H9 (cell line): ENCODE results near the gene INO80. TPM values are rescaled to one million over a fixed set of nuclear protein-coding genes. Genes with fewer than 3 reads are reported as not detected.

Source experiments
- DNase-seq: peaks from one replicate; pipeline ENCODE4 v3.0.0-alpha.2; 2017
- H2AFZ ChIP-seq: one replicate; pipeline ENCODE4 v1.6.1; 2013; ENCODE audit warnings: mild to moderate bottlenecking, low read length, control low read depth, moderate library complexity
- H2AK5ac ChIP-seq: 2 replicates; pipeline ENCODE4 v1.6.1; 2013; ENCODE audit warnings: low read length, control low read depth, mixed read lengths; ENCODE audit not compliant: insufficient read length
- H2BK120ac ChIP-seq: one replicate; pipeline ENCODE4 v1.6.1; 2013; ENCODE audit warnings: low read depth, mild to moderate bottlenecking, low read length, control low read depth, inconsistent platforms; ENCODE audit not compliant: poor library complexity, severe bottlenecking
- H2BK12ac ChIP-seq: 2 replicates; pipeline ENCODE4 v1.6.1; 2013; ENCODE audit warnings: low read length, control low read depth, mixed read lengths, low read depth; ENCODE audit not compliant: insufficient read length
- H2BK15ac ChIP-seq: 2 replicates; pipeline ENCODE4 v1.6.1; 2013; ENCODE audit warnings: low read depth, low read length, control low read depth
- H2BK20ac ChIP-seq: one replicate; pipeline ENCODE4 v1.6.1; 2013; ENCODE audit warnings: low read depth, mild to moderate bottlenecking, low read length, control low read depth, inconsistent platforms; ENCODE audit not compliant: poor library complexity, severe bottlenecking
- H2BK5ac ChIP-seq: 2 replicates; pipeline ENCODE4 v1.6.1; 2013; ENCODE audit warnings: low read length, control low read depth, mixed read lengths; ENCODE audit not compliant: insufficient read length
- H3K14ac ChIP-seq: 2 replicates; pipeline ENCODE4 v1.6.1; 2013; ENCODE audit warnings: low read length, control low read depth; ENCODE audit not compliant: insufficient read depth
- H3K18ac ChIP-seq: 2 replicates; pipeline ENCODE4 v1.6.1; 2013; ENCODE audit warnings: low read depth, mild to moderate bottlenecking, mixed read lengths, low read length, control low read depth; ENCODE audit not compliant: insufficient read length
- H3K23ac ChIP-seq: 2 replicates; pipeline ENCODE4 v1.6.1; 2013; ENCODE audit warnings: low read length, control low read depth, mixed read lengths, low read depth; ENCODE audit not compliant: insufficient read length
- H3K23me2 ChIP-seq: 2 replicates; pipeline ENCODE4 v1.6.1; 2013; ENCODE audit warnings: low read depth, mild to moderate bottlenecking, mixed read lengths, low read length, control low read depth; ENCODE audit not compliant: insufficient read length, poor library complexity, severe bottlenecking
- H3K27ac ChIP-seq: 2 replicates; pipeline ENCODE4 v1.5.1; 2013; ENCODE audit warnings: low read length, control low read depth, mixed read lengths, low read depth; ENCODE audit not compliant: insufficient read length
- H3K27me3 ChIP-seq: 2 replicates; pipeline ENCODE4 v1.6.1; 2013; ENCODE audit warnings: low read length, control low read depth, inconsistent platforms; ENCODE audit not compliant: insufficient read depth
- H3K4ac ChIP-seq: 2 replicates; pipeline ENCODE4 v1.6.1; 2013; ENCODE audit warnings: low read depth, mild to moderate bottlenecking, control low read depth, inconsistent platforms, low read length, moderate library complexity
- H3K4me1 ChIP-seq: 2 replicates; pipeline ENCODE4 v1.6.1; 2013; ENCODE audit warnings: low read length, control low read depth, inconsistent platforms; ENCODE audit not compliant: insufficient read depth
- H3K4me2 ChIP-seq: 2 replicates; pipeline ENCODE4 v1.6.1; 2013; ENCODE audit warnings: low read length, control low read depth, mixed read lengths; ENCODE audit not compliant: insufficient read length, insufficient read depth
- H3K56ac ChIP-seq: 2 replicates; pipeline ENCODE4 v1.6.1; 2013; ENCODE audit warnings: low read depth, mild to moderate bottlenecking, mixed read lengths, low read length, control low read depth; ENCODE audit not compliant: insufficient read length
- H3K79me1 ChIP-seq: 2 replicates; pipeline ENCODE4 v1.6.1; 2013; ENCODE audit warnings: low read depth, mild to moderate bottlenecking, moderate library complexity, low read length, control low read depth, inconsistent platforms; ENCODE audit not compliant: insufficient read depth, poor library complexity, severe bottlenecking
- H3K79me2 ChIP-seq: 2 replicates; pipeline ENCODE4 v1.6.1; 2013; ENCODE audit warnings: low read length, control low read depth, inconsistent platforms; ENCODE audit not compliant: insufficient read depth
- H3K9ac ChIP-seq: 2 replicates; pipeline ENCODE4 v1.6.1; 2013; ENCODE audit warnings: low read length, control low read depth, mixed read lengths; ENCODE audit not compliant: insufficient read length; ENCODE audit errors: extremely low read depth
- H3K9me3 ChIP-seq: one replicate; pipeline ENCODE4 v1.6.1; 2013; ENCODE audit warnings: low read depth, low read length, inconsistent platforms; ENCODE audit not compliant: control insufficient read depth
- H3T11ph ChIP-seq: one replicate; pipeline ENCODE4 v1.6.1; 2013; ENCODE audit warnings: mild to moderate bottlenecking, low read length, control low read depth, inconsistent platforms
- H4K20me1 ChIP-seq: one replicate; pipeline ENCODE4 v1.6.1; 2013; ENCODE audit not compliant: control insufficient read depth, insufficient read length, insufficient read depth
- H4K5ac ChIP-seq: 2 replicates; pipeline ENCODE4 v1.6.1; 2013; ENCODE audit warnings: low read depth, mild to moderate bottlenecking, mixed read lengths, low read length, control low read depth; ENCODE audit not compliant: insufficient read length
- H4K8ac ChIP-seq: replicated peaks from 2 replicates; pipeline ENCODE4 v1.6.1; 2013; ENCODE audit warnings: low read length, control low read depth, mixed read lengths, low read depth; ENCODE audit not compliant: insufficient read length
- H4K91ac ChIP-seq: 2 replicates; pipeline ENCODE4 v1.6.1; 2013; ENCODE audit warnings: low read depth, mild to moderate bottlenecking, moderate library complexity, mixed read lengths, low read length, control low read depth; ENCODE audit not compliant: insufficient read length
- H3K27ac Mint-ChIP-seq, 3 experiments: 2 replicates in 2 of 3; 3 replicates in 1 of 3; pipeline ENCODE4 v1.8.0; 2020 to 2021; ENCODE audit warnings: mixed read lengths in 3 of 3, mild to moderate bottlenecking in 1 of 3, moderate library complexity in 1 of 3
- H3K27me3 Mint-ChIP-seq: 2 replicates; pipeline ENCODE4 v1.8.0; 2021; ENCODE audit warnings: low read depth, mild to moderate bottlenecking, moderate library complexity, mixed read lengths
- H3K36me3 Mint-ChIP-seq, 3 experiments: 2 replicates in 2 of 3; 3 replicates in 1 of 3; pipeline ENCODE4 v1.8.0; 2020 to 2021; ENCODE audit warnings: low read depth in 3 of 3, mixed read lengths in 3 of 3; ENCODE audit not compliant: insufficient read depth in 1 of 3
- H3K4me1 Mint-ChIP-seq, 2 experiments: 2 replicates each; pipeline ENCODE4 v1.8.0; 2020; ENCODE audit warnings: mixed read lengths in 2 of 2
- H3K4me3 Mint-ChIP-seq, 2 experiments: 2 replicates in 1 of 2; 3 replicates in 1 of 2; pipeline ENCODE4 v1.8.0; 2020 to 2021; ENCODE audit warnings: mild to moderate bottlenecking in 2 of 2, mixed read lengths in 2 of 2, moderate library complexity in 1 of 2
- H3K9me3 Mint-ChIP-seq, 2 experiments: 2 replicates in 1 of 2; 3 replicates in 1 of 2; pipeline ENCODE4 v1.8.0; 2020; ENCODE audit warnings: mild to moderate bottlenecking in 2 of 2, mixed read lengths in 2 of 2, moderate library complexity in 1 of 2
- WGBS: extraction: QIAGEN DNeasy Blood & Tissue Kit; methylation state at CpG from one replicate; pipeline ENCODE4 v1.1.7; 2013; ENCODE audit warnings: missing lambda C conversion rate, low lambda C conversion rate, mixed read lengths; ENCODE audit not compliant: insufficient read length; ENCODE audit errors: extremely low coverage; 5-methylcytosine and 5-hydroxymethylcytosine counted together
- total RNA-seq: library from RNA; stranded (reverse); gene quantifications from 2 replicates; pipeline ENCODE4 v1.2.1, GENCODE V29; 2021
- TF ChIP-seq, protein P1 (sequence below): fragments of 200-600 bp; sonication (generic); conservative IDR thresholded peaks from 3 replicates; pipeline ENCODE4 v1.8.0; 2021; ENCODE audit warnings: antibody characterized with exemption, mild to moderate bottlenecking

Gene INO80
- total RNA-seq, 1 experiment from 2014 or later = 29.2 TPM

DNA sequence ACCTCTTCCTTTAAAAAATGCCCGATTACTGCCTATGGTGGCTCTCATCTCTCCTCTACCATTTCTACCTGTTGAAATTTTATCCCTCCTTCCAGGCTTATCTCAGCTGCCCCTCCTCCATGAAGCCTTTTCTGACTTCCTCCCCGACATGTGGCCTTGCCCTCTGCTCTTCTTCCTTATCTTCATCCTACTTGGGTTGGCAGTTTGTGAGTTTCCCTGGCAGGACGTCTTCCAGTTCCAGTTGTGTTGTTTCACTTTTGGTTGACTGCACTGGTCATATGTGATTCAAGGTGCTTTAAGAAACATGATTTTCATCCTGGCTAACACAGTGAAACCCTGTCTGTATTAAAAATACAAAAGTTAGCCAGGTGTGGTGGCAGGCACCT lies 182.6 kb downstream of the INO80 start:
- Histone ChIP-seq H2AFZ (no peak overlapping the region), H3K4me1 (no peaks in the 10 kb centered on the region), H3K56ac (no peak overlapping the region), H2BK15ac (no peak overlapping the region), H3K79me1 (no peaks in the 10 kb centered on the region), H3K9ac (no peak overlapping the region), H3K9me3 (no peaks in the 10 kb centered on the region), H3T11ph (no peak overlapping the region), H2BK12ac (no peak overlapping the region), H3K79me2 (no peaks in the 10 kb centered on the region), H4K20me1 (no peaks in the 10 kb centered on the region), H3K18ac (no peak overlapping the region), H3K4me2 (no peak overlapping the region), H3K27ac (no peak overlapping the region), H4K91ac (no peak overlapping the region), H4K5ac (no peak overlapping the region), H2BK5ac (no peak overlapping the region), H2BK120ac (no peak overlapping the region), H2AK5ac (no peak overlapping the region), H3K23ac (no peak overlapping the region), H3K27me3 (peaks cover 26% of the 10 kb centered on the region; the same call in 1 of the 2 replicates), H3K14ac (no peak overlapping the region), H4K8ac (no peak overlapping the region), H2BK20ac (no peak overlapping the region), H3K4ac (no peak overlapping the region), H3K23me2 (peaks cover 23% of the 10 kb centered on the region)
- WGBS = 100% methylated on average over 1 of the region's 3 CpGs
- TF ChIP-seq, protein P1, sequence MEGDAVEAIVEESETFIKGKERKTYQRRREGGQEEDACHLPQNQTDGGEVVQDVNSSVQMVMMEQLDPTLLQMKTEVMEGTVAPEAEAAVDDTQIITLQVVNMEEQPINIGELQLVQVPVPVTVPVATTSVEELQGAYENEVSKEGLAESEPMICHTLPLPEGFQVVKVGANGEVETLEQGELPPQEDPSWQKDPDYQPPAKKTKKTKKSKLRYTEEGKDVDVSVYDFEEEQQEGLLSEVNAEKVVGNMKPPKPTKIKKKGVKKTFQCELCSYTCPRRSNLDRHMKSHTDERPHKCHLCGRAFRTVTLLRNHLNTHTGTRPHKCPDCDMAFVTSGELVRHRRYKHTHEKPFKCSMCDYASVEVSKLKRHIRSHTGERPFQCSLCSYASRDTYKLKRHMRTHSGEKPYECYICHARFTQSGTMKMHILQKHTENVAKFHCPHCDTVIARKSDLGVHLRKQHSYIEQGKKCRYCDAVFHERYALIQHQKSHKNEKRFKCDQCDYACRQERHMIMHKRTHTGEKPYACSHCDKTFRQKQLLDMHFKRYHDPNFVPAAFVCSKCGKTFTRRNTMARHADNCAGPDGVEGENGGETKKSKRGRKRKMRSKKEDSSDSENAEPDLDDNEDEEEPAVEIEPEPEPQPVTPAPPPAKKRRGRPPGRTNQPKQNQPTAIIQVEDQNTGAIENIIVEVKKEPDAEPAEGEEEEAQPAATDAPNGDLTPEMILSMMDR = no peak
- Mint-ChIP-seq H3K27me3 (peaks cover 87% of the 10 kb centered on the region), H3K4me3 (no peak overlapping the region), H3K27ac (no peak overlapping the region; a peak in 1 of 7 replicates), H3K4me1 (peaks cover 27 to 39% of the 10 kb centered on the region in 2 experiments), H3K36me3 (no peaks in the 10 kb centered on the region), H3K9me3 (no peaks in the 10 kb centered on the region; a peak in 1 of 5 replicates)
- DNase-seq = no peak
